Ectodermal cell (in vitro differentiated cells): ENCODE measurements around the gene MATN4. TPM values are rescaled to one million over a fixed set of nuclear protein-coding genes. Genes with fewer than 3 reads are reported as not detected.
"Not testable (repeated sequence)": the region's sequence is repeated elsewhere in the genome, so short reads cannot be mapped to it uniquely, and the experiment has no call there.

Experiments
- H3K27ac ChIP-seq: 2 replicates; pipeline ENCODE4 v1.7.0; 2013; ENCODE audit warnings: mild to moderate bottlenecking, low read depth, low read length; ENCODE audit not compliant: insufficient read depth, poor library complexity, severe bottlenecking
- H3K27me3 ChIP-seq: 2 replicates; pipeline ENCODE4 v1.7.0; 2013; ENCODE audit warnings: mild to moderate bottlenecking, low read length; ENCODE audit not compliant: insufficient read depth, control insufficient read depth, poor library complexity, severe bottlenecking
- H3K36me3 ChIP-seq: one replicate; pipeline ENCODE4 v1.7.0; 2013; ENCODE audit warnings: low read length; ENCODE audit not compliant: control insufficient read depth, insufficient read depth
- H3K4me1 ChIP-seq: one replicate; pipeline ENCODE4 v1.7.0; 2013; ENCODE audit warnings: low read length; ENCODE audit not compliant: control insufficient read depth, insufficient read depth
- H3K4me3 ChIP-seq: 2 replicates; pipeline ENCODE4 v1.7.0; 2013; ENCODE audit warnings: low read depth, low read length, control low read depth; ENCODE audit not compliant: insufficient read depth
- H3K9me3 ChIP-seq: 2 replicates; pipeline ENCODE4 v1.7.0; 2013; ENCODE audit warnings: mild to moderate bottlenecking, low read length, moderate library complexity; ENCODE audit not compliant: control insufficient read depth
- WGBS, 2 experiments: methylation state at CpG; one replicate each; pipeline ENCODE4 v1.1.7; 2013; ENCODE audit warnings: missing lambda C conversion rate in 2 of 2; 5-methylcytosine and 5-hydroxymethylcytosine counted together
- polyA plus RNA-seq, 4 experiments: library from polyadenylated mRNA; stranded (reverse); fragments of 50-300 nt; gene quantifications; one replicate each; pipeline ENCODE4 v1.2.3, GENCODE V29; 2013

The MATN4 gene, protein sequence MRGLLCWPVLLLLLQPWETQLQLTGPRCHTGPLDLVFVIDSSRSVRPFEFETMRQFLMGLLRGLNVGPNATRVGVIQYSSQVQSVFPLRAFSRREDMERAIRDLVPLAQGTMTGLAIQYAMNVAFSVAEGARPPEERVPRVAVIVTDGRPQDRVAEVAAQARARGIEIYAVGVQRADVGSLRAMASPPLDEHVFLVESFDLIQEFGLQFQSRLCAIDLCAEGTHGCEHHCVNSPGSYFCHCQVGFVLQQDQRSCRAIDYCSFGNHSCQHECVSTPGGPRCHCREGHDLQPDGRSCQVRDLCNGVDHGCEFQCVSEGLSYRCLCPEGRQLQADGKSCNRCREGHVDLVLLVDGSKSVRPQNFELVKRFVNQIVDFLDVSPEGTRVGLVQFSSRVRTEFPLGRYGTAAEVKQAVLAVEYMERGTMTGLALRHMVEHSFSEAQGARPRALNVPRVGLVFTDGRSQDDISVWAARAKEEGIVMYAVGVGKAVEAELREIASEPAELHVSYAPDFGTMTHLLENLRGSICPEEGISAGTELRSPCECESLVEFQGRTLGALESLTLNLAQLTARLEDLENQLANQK
- not detected for polyA plus RNA-seq (2013, experiment 1 of 4)
- 0.12 TPM for polyA plus RNA-seq (2013, experiment 2 of 4)
- not detected for polyA plus RNA-seq (2013, experiment 3 of 4)
- polyA plus RNA-seq (2013, experiment 4 of 4), result 0.16 TPM

DNA sequence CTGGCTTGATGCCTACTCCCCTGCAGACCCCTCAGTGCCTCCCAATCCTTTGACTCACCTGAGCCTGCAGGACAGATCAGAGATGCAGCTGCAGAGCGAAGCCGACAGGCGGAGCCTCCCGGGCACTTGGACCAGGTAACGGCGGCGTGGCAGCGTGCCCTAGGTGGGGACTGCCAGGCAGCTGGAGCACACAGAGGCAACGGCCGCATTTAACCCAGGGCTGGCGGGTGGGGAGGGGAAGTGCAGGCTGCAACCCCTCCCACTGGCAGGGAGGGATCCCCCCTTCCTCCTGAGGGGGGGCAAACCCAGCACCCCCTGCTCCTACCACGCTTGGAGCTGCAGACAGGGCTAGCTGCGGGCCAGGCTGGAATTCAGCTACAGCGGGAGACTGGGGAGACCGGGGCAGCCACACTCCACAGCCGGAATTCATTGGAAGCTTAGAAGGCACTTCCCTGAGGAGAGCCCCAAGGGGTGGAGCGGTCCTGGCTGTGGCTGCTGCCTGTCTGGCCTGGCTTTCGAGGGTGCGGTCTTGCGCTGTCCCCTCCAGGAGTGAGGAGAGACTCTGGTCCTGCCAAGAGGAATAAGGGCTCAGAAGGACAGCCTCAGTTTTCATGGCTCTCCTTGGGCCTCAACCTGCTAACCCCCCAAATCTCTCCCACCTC lies at the start of gene MATN4:
TSS of gene MATN4 (minus strand) at position 183 of the 662 bp plus-strand sequence. CDS start 2,717 bp downstream, outside the sequence.
- H3K27me3 ChIP-seq, result peaks cover 3% of the 10 kb centered on the region
- 83 to 85% methylated on average over 20 of the region's 20 CpGs for WGBS, 2 experiments
- H3K36me3 ChIP-seq, result no peaks in the 10 kb centered on the region
- no peaks in the 10 kb centered on the region for H3K9me3 ChIP-seq
- no peak within 1 kb of the TSS for H3K27ac ChIP-seq
- H3K4me3 ChIP-seq, result no peak within 1 kb of the TSS
- H3K4me1 ChIP-seq, result no peaks in the 10 kb centered on the region

DNA sequence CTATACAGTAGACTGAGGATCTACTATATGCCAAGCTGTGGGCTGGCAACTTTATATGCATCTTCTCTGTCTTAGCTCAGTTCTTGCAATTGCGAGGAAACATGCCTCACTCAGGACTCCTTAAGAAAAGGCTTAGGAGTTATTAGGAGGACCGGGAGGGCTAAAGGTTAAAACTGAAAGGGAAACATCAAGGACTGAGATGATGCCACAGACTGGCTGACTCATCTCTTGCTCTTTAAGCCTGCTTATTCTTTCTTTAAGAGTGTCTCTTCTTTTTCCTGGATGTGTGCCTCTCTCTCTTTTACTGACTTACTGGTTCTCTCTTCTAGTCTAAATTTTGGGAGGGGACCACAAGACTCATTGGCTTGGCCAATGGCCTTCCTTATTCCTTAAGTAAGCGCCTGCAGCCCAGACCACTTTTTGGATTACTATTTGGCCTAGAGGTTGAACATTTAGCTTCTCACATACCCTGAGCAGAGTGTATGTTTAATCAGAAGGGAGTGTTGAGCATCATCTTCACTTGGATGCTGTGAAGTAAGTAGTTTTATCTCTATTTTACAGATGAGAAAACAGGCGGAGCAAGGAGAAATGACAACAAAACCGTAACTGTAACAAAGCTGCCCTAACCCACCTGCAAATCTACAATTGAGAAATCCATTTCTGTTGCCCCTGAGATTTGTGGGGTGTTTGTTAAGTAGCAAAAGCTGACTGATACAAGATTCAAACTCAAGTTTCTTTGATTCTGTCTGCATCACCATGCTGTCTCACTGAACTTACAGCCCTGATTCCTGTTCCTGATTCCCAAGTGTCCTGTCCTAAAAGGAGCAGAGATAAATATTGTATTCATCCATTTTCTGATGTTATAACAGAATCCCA lies 47.3 kb upstream of the MATN4 start:
- H3K4me3 ChIP-seq, result no peak overlapping the region
- no peaks in the 10 kb centered on the region for H3K9me3 ChIP-seq
- no peaks in the 10 kb centered on the region for H3K4me1 ChIP-seq
- H3K27me3 ChIP-seq, result no peaks in the 10 kb centered on the region
- H3K27ac ChIP-seq, result no peak overlapping the region
- no peaks in the 10 kb centered on the region for H3K36me3 ChIP-seq
- 69 to 73% methylated on average over 5 of the region's 5 CpGs for WGBS, 2 experiments

DNA sequence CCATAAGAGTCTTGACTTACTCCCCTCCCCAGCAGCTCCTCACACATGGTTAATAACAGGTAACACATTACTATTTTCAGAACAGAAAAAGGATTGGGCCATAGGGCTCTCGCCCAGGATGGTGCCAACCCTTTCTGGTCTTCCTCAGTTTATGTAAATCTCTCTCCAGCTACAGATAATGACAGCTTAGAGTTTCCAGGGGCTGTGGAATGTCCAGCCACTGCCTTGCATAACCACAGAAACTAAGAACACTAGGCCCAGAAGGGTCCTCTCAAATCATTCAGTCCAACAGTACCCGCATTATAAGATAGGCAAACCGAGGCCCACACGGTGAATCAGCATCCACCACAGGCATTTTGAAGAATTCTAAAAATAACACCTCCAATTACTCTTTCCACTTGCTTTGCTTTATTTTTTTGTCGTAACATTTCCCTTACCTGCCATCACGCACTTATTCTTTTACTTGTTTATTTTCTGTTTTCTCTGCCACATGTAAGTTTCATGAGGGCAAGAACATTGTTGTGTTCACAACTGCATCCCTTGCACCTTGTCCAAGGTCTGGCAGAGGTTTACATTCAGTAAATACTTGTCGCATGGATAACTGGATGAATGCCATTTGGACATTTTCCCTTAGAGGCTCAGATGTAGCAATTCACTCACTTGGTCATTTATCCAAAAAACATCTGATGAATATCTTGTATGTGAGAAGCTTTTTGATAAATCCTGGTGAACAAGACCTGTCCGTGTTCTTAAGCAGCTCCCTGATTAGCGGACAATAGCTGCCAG lies 46.5 kb upstream of the MATN4 start:
- Histone ChIP-seq H3K27ac (no peak overlapping the region), H3K36me3 (no peaks in the 10 kb centered on the region), H3K4me1 (no peaks in the 10 kb centered on the region), H3K9me3 (no peaks in the 10 kb centered on the region), H3K4me3 (no peak overlapping the region), H3K27me3 (no peaks in the 10 kb centered on the region)
- WGBS, 2 experiments, result 82 to 90% methylated on average over 9 of the region's 9 CpGs

DNA sequence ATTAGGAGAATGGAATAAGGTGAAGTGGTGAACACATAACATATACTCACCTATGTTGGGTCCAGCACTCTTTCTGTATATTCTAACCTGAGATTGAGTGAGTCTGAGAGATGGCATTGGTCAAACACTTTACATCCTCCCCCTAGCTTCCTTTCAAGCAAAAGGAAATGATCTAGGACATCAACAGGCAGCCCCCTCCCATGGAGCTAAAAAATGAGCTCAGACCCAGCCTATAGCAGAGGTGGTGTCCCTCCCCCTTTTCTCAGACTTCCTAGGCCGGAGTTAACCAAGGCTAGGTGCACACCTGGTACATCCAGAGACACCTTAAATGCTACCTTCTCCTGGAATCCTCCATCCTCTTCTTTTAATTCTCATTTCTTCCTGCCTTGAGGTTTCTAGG lies 45.6 kb upstream of the MATN4 start:
- Histone ChIP-seq H3K36me3 (no peaks in the 10 kb centered on the region), H3K4me1 (no peaks in the 10 kb centered on the region), H3K9me3 (no peaks in the 10 kb centered on the region), H3K27ac (no peak overlapping the region), H3K4me3 (no peak overlapping the region), H3K27me3 (no peaks in the 10 kb centered on the region)
- 79 to 89% methylated on average over 1 of the region's 1 CpG for WGBS, 2 experiments

DNA sequence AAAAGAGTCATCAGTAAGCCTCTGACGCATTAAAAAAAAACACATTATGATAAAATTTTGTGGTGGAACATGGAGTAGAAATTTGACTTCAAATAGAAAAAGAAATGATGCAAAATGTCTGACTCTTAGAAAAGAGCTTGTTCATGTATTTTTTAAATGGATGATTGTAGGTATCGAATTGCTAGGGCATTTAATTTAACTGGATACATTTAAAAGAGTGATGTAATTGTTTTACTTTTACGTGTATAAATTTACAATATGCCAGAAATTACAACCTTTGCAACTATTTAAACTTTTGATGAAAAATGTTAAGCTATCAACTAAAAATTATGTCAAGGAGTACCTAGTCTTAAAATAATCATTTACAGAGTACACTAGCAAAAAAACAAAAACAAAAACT lies 44.6 kb upstream of the MATN4 start:
- Histone ChIP-seq H3K4me1 (no peaks in the 10 kb centered on the region), H3K36me3 (no peaks in the 10 kb centered on the region), H3K27ac (no peak overlapping the region), H3K4me3 (no peak overlapping the region), H3K27me3 (no peaks in the 10 kb centered on the region), H3K9me3 (no peaks in the 10 kb centered on the region)
- WGBS, 2 experiments, result 100% methylated on average over 2 of the region's 3 CpGs

DNA sequence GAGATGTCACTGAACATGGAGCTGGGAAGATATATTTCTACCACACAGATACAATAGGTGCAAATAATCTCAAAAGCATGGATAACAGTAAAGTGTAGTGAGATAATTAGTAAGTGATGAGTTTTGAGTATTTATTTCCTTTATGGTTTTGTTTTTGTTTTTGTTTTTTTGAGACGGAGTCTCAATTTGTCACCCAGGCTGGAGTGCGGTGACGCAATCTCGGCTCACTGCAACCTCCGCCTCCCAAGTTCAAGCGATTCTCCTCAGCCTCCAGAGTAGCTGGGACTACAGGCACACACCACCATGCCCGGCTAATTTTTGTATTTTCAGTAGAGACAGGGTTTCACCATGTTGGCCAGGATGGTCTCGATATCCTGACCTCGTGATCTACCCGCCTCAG lies 42.7 kb upstream of the MATN4 start:
- H3K4me3 ChIP-seq, H3K27me3 ChIP-seq, H3K27ac ChIP-seq, H3K36me3 ChIP-seq, H3K9me3 ChIP-seq: not testable (repeated sequence)
- WGBS, 2 experiments, result 90 to 96% methylated on average over 10 of the region's 10 CpGs
- peaks cover 14% of the 10 kb centered on the region for H3K4me1 ChIP-seq

DNA sequence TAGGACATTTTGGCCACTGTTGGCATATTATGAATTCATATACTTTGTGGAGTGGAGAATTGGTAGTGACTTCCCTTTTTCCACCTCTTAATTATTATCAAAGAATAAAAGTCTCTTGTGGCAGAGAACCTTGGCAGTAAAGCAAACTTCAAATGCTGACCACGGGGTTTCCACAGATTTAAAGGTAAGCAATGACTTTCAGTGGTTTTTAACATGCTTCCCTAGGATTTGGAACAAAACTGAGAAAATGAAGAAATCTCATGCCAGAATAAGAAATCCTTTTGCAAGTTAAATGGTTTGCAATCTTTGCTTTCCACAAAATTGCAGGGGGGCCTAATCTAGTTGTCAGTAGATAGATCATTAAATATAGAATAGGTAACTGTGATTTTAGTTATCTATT lies 42.1 kb upstream of the MATN4 start:
- 96% methylated on average over 1 of the region's 1 CpG for WGBS, 2 experiments

DNA sequence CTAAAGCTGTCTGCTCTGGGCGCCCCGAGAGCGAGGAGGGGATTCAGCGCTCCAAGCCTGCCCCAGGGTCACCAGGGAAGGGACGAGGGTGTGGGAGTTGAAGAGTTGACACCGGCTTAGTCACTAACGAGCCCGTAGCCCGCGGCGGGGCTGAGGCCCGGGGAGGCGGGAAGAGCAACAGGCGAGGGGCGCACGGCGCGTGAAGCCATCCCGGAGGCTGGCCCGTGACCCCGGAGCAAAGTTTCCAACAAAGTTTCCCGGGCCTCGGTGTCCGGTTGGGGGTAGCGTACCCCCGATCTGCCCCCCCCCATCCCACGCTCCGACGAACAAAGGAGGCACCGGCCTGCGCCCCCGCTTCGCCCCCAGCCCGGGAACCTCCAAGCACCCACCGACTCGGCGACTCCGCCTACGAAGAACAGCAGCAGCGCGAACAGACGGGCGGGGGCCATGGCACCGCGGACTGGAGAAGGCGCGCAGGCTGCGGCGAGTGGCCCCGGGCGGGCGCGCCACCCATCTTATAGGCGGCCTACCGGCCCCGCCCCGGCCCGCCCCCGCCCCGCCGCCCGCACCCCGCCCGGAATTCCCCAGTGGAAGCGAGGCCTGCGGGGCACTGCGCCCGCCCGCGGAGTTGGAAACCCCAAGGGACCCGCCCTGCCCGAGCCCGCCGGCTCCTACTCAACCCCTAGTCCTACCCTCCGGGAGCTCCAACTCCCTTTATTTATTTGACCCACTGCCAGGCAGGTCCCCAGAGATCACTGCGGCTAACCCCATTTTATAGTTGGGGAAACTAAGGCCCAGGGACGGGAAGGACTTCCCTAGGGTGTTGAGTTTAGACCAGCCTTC lies 40.1 kb upstream of the MATN4 start, which contains the start of gene SDC4:
TSS of gene SDC4 (minus strand) at position 489 of the 843 bp plus-strand sequence. CDS start at position 449, 40 bp downstream.
- no peaks in the 10 kb centered on the region for H3K27me3 ChIP-seq
- WGBS, 2 experiments, result 2% methylated on average over 77 of the region's 77 CpGs
- no peaks in the 10 kb centered on the region for H3K9me3 ChIP-seq
- H3K4me3 ChIP-seq, result peak within 1 kb of the TSS; percentile 64
- H3K4me1 ChIP-seq, result peaks cover 40% of the 10 kb centered on the region
- no peaks in the 10 kb centered on the region for H3K36me3 ChIP-seq
- no peak within 1 kb of the TSS for H3K27ac ChIP-seq

More for the DNA sequence above, 42.1 kb upstream of the MATN4 start:
- Histone ChIP-seq H3K36me3 (no peaks in the 10 kb centered on the region), H3K4me1 (peaks cover 19% of the 10 kb centered on the region), H3K4me3 (no peak overlapping the region), H3K9me3 (no peaks in the 10 kb centered on the region), H3K27ac (no peak overlapping the region), H3K27me3 (no peaks in the 10 kb centered on the region)
